GM13977 (cell line): Measurements from ENCODE around the gene JAG1.
A peak's percentile ranks its signal among the peaks of the same experiment; 100 is the strongest.

Experiments used
- DNase-seq: peaks from one replicate; pipeline ENCODE4 v3.0.0; 2012; ENCODE audit warnings: low spot score
- in situ Hi-C: fragments of 300-500 bp; cut with MboI; formaldehyde crosslinking; loops from one replicate; pipeline ENCODE4 v1.12.0; 2022; ENCODE audit warnings: low sequenced_read_pairs, low pct_unique_long_range_greater_than_20kb, mixed read lengths, inconsistent platforms; ENCODE audit not compliant: unreplicated experiment
- TF ChIP-seq, protein P1 (sequence below): IDR thresholded peaks from 2 replicates; pipeline ENCODE4 v1.5.1; 2012; ENCODE audit warnings: mild to moderate bottlenecking, control low read depth; ENCODE audit not compliant: insufficient read depth; ENCODE audit errors: extremely low read depth, missing control alignments

The JAG1 gene

DNA sequence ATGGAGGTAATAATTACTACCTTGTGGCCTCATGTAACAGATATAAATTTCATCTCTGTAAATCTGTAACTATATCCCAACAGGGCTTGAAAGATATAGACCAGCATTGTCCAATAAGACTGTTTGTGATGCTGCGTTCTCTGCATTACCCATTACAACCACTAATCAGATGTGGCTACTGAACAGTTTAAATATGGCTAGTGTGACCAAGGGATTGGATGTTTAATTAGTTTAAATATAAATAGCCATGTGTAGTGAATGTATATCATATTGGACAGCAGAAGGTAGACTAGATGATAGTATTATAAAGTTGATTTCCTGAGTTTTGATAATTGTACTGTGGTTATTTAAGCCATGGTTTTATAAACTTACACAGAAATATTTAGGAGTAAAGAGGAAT, 27.8 kb upstream of the JAG1 start:
- DNase-seq = no peak
- in situ Hi-C loops = no loop called here
- TF ChIP-seq, protein P1, sequence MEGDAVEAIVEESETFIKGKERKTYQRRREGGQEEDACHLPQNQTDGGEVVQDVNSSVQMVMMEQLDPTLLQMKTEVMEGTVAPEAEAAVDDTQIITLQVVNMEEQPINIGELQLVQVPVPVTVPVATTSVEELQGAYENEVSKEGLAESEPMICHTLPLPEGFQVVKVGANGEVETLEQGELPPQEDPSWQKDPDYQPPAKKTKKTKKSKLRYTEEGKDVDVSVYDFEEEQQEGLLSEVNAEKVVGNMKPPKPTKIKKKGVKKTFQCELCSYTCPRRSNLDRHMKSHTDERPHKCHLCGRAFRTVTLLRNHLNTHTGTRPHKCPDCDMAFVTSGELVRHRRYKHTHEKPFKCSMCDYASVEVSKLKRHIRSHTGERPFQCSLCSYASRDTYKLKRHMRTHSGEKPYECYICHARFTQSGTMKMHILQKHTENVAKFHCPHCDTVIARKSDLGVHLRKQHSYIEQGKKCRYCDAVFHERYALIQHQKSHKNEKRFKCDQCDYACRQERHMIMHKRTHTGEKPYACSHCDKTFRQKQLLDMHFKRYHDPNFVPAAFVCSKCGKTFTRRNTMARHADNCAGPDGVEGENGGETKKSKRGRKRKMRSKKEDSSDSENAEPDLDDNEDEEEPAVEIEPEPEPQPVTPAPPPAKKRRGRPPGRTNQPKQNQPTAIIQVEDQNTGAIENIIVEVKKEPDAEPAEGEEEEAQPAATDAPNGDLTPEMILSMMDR = no peak

DNA sequence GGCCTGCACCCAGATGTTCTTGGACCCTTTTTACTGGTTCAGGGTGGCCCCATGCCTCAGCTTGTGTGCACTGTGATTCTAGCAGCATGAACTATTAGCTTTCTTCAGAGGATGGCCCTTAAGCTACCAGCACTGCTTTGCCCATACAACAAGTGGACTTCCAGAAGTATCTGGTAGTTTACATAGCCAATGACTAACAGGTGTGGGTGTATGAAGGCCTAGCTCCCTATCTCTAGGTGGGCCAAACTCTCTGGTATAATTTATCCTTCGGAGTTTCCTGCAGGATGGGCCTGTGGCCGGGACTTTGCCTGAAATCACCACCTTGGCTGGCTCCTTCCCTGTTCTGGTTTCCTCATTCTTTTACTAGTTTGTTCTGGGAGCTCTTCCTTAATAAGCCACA, 26.1 kb upstream of the JAG1 start:
- TF ChIP-seq, protein P1 = no peak
- in situ Hi-C loops = no loop called here
- DNase-seq = no peak

DNA sequence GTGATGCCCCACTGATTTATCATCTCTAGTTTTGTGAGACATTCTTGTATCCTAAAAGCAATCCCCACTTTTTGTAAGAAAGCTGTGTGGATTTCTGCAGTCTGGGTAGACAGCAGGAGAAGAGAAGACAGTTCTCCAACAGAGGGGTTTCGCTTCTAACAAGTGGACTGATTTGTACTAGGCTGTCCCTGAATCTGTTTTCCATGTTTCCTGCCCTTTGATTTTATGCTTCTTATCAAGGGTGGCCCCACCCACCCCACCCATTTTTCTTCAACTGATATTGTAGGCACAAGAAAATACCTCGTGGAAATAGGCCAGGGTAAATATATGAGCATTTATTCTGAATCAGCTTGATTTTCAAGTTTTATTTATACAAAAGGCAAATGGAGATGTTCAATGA, 25.7 kb upstream of the JAG1 start:
- no peak for DNase-seq
- TF ChIP-seq, protein P1 = no peak
- in situ Hi-C loops = no loop called here

DNA sequence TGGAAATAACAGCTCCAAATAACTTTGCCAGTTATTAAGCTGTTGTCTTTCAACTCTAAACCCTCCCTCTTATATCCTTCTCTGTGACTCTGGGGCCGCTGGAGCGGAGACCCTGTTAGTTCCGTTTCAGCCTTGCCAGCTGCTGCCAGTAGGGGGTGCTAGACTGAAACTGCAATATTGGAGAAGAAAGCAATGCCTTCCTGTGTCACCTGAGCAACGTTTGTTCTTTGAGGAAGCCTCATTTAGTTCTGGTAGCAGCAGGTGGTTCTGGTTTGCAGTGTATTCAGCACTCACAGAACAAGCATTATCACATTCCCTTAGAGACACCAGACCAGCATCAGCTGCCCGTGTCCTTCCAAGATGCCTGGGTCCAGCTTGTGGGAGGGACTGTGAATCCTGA, 22.9 kb upstream of the JAG1 start:
- peak; percentile 11 for DNase-seq
- TF ChIP-seq, protein P1 = peak; percentile 59
- in situ Hi-C loops = no loop called here

DNA sequence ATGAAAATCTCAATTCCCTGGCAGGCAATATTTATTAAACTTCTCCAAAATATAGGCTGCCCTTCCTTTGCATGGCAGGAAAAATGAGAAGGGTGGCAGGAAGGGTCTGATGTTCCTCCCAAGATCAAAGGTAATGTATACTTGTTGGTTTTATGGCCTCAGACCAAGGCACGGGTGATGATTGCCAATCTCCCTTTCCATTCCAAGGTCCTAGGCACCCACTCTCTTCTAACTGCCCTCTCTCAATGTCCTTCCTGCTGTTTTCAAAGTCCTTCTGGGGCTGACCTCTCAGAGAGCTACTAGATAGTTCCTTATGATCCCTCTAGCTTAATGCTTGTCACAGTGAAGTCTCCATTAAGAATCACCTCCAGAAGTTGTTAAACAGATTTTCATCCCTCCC, 15.6 kb upstream of the JAG1 start:
- in situ Hi-C loops = no loop called here
- no peak for DNase-seq

DNA sequence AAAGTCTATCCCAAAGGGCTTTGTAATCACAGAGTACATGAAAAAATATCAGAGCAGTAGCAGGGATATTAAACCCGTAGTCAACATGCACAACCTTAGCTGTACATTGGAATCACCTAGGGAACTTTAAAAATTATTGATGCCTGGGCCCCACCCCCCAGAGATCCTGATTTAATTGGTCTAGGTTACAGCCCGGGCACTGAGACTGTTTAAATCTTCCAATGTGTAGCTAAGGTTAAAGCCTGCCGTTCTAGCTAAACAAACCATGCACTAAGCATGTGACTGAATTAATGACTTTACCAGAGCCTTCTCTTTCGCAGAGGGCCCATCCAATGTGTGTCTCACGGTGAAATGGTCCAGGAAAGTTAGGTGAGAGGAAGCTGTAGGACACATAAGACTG, 14.1 kb upstream of the JAG1 start:
- no peak for DNase-seq
- TF ChIP-seq, protein P1 = no peak
- in situ Hi-C loops = no loop called here

More for the DNA sequence above, 15.6 kb upstream of the JAG1 start:
- TF ChIP-seq, protein P1 = no peak
